Astrocyte of the cerebellum (primary cell): ENCODE results near the gene GSAP.
"Not testable (repeated sequence)": the region's sequence is repeated elsewhere in the genome, so short reads cannot be mapped to it uniquely, and the experiment has no call there.

ENCODE experiments used
- DNase-seq: peaks from one replicate; pipeline ENCODE4 v3.0.0-alpha.2; 2011; ENCODE audit warnings: low read depth
- H3K4me3 ChIP-seq: 2 replicates; pipeline ENCODE4 v1.5.1; 2011; ENCODE audit warnings: mild to moderate bottlenecking, low read depth, low read length, moderate library complexity
- in situ Hi-C: cut with HindIII; loops from 2 replicates; pipeline ENCODE4 v1.10.0; 2017; ENCODE audit warnings: low sequenced_read_pairs
- TF ChIP-seq, protein P1 (sequence below): IDR thresholded peaks from 2 replicates; pipeline ENCODE4 v1.5.1; 2012; ENCODE audit warnings: low read length, low read depth, moderate library complexity, mild to moderate bottlenecking; ENCODE audit errors: missing control alignments

GSAP gene, protein sequence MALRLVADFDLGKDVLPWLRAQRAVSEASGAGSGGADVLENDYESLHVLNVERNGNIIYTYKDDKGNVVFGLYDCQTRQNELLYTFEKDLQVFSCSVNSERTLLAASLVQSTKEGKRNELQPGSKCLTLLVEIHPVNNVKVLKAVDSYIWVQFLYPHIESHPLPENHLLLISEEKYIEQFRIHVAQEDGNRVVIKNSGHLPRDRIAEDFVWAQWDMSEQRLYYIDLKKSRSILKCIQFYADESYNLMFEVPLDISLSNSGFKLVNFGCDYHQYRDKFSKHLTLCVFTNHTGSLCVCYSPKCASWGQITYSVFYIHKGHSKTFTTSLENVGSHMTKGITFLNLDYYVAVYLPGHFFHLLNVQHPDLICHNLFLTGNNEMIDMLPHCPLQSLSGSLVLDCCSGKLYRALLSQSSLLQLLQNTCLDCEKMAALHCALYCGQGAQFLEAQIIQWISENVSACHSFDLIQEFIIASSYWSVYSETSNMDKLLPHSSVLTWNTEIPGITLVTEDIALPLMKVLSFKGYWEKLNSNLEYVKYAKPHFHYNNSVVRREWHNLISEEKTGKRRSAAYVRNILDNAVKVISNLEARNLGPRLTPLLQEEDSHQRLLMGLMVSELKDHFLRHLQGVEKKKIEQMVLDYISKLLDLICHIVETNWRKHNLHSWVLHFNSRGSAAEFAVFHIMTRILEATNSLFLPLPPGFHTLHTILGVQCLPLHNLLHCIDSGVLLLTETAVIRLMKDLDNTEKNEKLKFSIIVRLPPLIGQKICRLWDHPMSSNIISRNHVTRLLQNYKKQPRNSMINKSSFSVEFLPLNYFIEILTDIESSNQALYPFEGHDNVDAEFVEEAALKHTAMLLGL

DNA sequence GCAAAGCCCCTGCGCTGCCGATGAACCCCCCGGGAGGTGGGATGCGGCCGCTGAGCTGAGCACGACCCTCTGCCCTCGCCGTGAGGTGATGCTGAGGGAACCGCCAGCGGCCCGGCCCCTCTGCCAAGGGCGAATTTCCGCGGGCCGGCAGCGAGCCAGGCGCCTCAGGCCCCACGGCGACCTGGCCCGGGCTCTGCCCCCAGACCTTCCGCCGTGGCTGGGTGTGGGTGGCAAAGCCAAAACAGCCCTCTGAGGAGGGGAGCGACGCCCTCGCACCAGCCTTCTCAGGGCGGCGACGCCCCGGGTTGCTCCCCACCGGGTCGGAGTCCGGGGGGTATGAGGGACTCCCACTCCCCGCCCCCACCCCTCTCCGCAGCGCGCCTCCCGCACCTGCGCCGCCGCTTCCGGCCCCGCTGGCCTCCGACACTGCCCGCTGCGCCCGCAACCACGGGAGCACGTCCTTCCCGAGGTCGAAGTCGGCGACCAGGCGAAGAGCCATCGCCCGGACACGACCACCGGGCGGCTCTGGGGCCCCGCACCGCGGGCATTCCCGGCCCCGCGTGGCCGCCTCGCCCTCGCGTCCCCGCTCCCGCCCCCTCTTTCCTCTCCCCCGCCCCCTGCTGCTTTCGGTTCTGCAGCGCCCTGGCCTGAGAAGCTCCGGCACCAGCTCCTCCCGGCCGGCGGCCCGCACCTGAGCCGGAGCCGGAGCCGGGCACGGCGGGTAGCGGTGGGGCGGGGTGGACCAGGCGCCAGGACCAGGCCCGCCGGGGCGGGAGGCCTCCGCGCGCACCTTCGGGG is at the start of gene GSAP:
GSAP (minus strand) TSS at position 527 of the 798 bp plus-strand sequence; CDS start at position 499, 28 bp downstream.
- in situ Hi-C loops: no loop called here
- DNase-seq: no peak
- peak within 1 kb of the TSS; percentile 39 for H3K4me3 ChIP-seq
- TF ChIP-seq, protein P1, sequence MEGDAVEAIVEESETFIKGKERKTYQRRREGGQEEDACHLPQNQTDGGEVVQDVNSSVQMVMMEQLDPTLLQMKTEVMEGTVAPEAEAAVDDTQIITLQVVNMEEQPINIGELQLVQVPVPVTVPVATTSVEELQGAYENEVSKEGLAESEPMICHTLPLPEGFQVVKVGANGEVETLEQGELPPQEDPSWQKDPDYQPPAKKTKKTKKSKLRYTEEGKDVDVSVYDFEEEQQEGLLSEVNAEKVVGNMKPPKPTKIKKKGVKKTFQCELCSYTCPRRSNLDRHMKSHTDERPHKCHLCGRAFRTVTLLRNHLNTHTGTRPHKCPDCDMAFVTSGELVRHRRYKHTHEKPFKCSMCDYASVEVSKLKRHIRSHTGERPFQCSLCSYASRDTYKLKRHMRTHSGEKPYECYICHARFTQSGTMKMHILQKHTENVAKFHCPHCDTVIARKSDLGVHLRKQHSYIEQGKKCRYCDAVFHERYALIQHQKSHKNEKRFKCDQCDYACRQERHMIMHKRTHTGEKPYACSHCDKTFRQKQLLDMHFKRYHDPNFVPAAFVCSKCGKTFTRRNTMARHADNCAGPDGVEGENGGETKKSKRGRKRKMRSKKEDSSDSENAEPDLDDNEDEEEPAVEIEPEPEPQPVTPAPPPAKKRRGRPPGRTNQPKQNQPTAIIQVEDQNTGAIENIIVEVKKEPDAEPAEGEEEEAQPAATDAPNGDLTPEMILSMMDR: no peak

DNA sequence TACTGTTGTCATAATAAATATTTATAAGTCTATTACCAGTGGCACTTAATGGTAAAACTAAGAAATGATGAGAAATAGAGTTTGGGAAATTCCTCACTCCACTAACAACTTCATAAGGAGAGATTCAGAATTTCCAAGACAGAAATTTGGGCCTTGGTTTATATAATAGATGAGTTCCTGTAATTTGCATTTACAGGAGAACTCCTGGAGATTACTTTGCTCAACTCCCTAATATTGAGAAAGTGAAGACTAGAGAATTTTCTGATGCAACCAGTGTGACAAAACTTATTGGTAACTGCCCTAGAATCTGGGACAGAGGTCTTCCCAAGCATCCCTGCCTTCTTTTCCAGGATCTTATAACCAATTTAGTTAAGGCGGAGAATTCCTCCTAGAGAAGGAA is 49.1 kb upstream of the GSAP start:
- H3K4me3 ChIP-seq: no peak overlapping the region
- in situ Hi-C loops: no loop called here
- no peak for DNase-seq
- TF ChIP-seq, protein P1: no peak

DNA sequence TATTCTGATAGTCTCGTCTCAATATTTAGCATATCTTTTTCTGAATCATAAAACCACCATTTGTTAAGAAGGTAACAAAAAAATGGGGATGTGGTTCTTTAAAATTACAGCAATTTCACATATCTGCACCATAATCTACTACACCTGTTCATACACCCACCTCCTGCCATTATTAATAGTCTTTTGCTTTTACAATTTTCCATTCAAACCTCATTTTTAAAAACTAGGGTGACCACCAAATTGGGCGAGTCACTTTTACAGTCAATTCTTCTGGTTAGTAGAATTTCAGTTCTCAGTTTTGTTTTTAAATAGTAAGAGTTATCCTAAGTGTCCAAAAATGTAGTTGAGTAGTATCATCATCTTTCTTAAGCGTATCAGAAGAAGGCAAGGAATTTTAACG is 48.4 kb upstream of the GSAP start:
- no peak overlapping the region for H3K4me3 ChIP-seq
- TF ChIP-seq, protein P1: no peak
- in situ Hi-C loops: no loop called here
- no peak for DNase-seq

DNA sequence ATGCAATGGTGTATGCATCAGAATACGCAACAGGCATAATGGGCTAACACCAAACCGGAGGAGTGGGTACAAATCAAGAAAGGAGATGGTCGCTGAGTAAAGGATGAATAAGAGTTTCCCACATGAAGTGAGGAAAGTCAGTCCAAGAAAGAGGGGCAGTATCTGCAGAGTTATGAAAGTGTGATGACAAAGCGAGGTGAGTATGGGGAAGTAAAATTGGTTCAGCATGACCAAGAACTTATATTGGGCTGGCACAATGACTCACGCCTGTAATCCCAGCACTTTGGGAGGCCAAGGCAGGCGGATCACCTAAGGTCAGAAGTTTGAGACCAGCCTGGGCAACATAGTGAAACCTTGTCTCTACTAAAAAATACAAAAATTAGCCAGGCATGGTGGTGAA is 47.5 kb upstream of the GSAP start:
- in situ Hi-C loops, DNase-seq, H3K4me3 ChIP-seq: not testable (repeated sequence)

DNA sequence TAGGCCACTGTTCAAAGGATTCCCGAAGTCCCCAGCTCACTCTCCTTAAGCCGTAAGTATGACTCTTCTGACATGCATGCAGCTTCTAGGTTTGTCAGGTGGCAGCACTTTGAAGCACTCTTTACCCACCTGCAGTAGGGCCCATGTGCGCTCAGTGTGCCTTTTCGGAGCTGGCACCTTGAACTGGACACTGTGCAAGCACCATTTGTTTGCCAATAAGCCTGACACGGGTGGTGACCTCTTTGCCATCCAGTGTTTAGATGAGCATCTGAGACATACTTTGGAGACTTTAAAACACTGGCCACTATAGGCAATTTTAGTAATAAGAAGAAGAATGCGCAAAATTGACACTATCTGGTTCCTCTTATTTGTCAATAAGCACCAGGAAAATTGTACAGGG is 45.7 kb upstream of the GSAP start:
- in situ Hi-C loops: no loop called here
- no peak overlapping the region for H3K4me3 ChIP-seq
- TF ChIP-seq, protein P1: no peak
- no peak for DNase-seq

DNA sequence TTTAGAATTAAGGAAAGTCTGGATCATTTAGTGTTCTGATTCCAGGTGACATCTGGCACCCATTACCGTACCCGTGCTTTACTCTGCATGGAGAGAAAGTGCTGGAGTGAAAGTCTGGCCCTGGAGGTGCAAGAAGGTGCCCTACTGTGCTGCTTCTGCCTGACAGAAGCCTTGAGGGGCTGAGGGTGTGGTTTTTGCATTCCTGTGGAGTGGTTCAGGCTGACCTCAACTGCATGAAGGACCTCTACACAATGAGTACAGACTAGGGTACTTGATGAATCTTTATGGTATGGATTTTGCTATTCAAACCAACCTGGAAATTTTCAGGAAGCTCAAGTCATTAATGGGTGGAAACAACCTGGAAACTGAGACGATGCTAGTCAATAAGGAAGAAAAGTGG is 45.1 kb upstream of the GSAP start:
- no peak overlapping the region for H3K4me3 ChIP-seq
- TF ChIP-seq, protein P1: no peak
- no peak for DNase-seq
- in situ Hi-C loops: no loop called here
